Stimulated activated CD8-positive, alpha-beta memory T cell treated with anti-CD3 and anti-CD28 coated beads, Interleukin-15, amount 100 ng/mL, for 4 hours (primary cell): ENCODE results near the gene MTMR1.

Source experiments
- DNase-seq, 2 donors: peaks; one replicate each; pipeline ENCODE4 v3.0.0-alpha.2; 2020; ENCODE audit warnings: low read depth in 2 of 2

MTMR1 gene

GRCh38 chrX:150696866-150697265 lies 3.7 kb downstream of the MTMR1 start:
- no peak for DNase-seq

DNA sequence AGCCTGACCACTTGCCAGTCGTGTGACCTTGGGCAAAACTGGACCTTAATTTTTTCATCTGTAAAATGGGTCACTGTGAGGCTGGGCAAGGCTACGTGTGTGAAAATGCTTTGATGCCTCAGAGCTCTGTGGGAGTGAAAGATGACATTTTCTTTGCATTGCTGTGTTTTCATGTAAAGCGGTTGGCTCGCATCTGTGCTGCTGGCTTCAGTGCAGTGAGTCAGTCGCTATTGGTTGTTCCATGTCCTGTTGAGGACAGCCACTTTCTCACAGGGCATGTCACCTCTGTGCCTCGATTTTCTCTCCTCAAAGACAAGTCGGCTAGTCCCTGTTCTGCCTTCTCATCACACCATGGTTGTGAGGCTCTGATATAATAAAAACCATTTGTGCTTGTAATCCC lies 4.4 kb downstream of the MTMR1 start:
- no peak for DNase-seq

DNA sequence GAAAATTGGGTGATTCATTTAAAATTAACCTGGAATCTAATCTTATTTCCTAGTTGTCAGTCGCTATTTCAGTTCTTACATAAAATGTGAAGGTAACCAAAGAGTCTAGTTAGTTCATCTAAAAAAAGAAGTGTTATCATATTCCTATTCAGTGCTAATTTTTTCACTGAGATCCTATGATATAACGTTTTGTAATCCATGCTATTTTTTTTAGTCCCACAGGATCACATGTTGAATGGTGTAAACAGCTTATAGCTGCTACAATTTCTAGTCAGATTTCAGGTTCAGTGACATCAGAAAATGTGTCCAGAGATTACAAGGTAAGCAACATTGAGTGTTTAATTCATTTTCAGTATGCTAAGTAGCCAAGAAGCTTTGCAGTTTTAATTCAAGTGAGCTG lies 5.8 kb downstream of the MTMR1 start:
- DNase-seq: no peak

- DNase-seq: no peak
Measured at GRCh38 chrX:150700107-150700506, 6.9 kb downstream of the MTMR1 start.

GRCh38 chrX:150701377-150701776 lies 8.2 kb downstream of the MTMR1 start:
- DNase-seq: no peak

- no peak for DNase-seq
Measured at GRCh38 chrX:150702966-150703694, 9.9 kb downstream of the MTMR1 start.

GRCh38 chrX:150703695-150703974 lies 10.4 kb downstream of the MTMR1 start:
- DNase-seq: no peak

DNA sequence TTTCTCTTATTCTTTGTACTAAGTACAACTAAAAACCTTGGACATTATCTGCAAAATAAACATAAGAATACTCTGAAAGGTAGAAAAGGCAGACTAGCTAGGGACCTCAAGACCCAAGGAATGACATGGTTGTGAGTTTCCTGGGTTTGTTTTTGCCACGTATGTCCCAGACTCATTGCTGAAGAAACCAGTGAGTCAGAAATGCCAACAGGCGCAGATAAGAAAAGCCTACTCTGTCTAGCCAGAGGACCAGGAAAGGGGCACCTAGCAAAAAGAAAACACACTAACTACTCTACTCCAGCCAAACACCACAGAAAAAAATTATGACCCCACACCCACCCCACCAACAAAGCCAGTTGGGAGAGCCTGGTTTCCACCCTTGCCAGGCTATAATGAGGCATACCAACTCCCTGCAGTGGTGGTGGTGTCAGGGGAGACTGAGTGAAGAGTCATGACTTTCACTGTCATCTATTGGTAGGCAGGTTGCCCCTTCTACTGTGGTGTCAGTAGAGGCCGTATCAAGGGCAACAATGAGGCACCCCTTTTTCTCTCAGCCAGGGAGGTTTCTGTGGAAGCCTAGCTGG lies 10.9 kb downstream of the MTMR1 start:
- no peak for DNase-seq

GRCh38 chrX:150712619-150713018 lies 19.4 kb downstream of the MTMR1 start:
- no peak for DNase-seq

DNA sequence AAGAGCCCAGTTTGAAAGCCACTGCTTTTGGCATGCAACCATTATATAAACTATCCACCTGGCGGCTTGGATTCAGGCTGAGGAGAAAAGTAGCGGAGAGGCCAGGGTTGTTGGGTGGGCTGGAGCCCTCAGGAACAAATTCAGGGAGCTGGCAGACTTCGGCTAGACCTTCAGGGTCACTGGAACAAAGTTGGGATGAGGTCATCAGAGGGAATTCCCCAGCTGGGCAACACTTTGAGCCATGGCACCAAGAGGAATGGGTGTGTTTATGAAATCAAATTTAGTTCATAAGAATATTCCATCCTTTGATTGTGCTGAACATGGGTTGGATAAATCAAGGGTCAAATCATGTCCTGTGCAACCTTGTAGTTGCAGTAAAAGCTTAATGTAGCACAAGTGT lies 22.0 kb downstream of the MTMR1 start:
- DNase-seq: no peak

DNA sequence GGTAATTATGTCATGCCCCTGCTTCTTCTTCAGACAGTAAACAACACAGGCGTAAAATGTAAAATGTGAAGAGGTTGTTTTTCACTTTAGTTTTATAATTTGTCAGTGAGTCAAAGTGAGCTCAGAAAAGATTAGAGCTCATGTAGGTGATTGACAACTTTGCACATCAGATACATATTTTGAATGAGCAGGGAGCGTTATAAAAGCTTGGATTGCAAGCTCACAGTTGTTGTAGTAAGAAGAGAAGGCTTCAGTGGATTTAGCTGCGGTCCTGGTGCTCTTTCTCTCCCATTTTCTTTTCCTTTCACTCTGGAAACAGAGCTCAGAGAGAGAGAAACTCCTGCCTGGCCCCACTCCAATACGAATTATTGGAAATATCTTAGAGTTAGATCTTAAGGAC lies 26.4 kb downstream of the MTMR1 start:
- no peak for DNase-seq

GRCh38 chrX:150729956-150730355 lies 36.8 kb downstream of the MTMR1 start:
- no peak for DNase-seq

DNA sequence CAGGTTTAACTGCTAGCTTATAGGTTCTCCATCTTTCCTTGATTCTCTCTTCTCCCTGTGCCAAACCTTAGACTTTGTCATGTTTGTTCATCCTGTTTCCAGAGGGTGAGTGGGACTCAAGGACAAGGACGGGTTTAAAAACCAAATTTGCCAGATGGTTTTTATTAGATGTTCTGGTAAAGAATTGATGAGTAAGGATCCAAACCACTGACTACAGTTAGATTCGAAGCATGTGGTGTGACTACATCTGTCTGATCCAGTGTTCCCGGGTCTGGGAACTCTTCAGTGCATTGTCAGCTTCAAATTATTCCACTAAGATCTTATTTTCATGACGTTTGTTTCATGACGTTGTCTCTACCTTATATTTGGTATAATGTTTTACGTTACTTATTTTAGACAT lies 37.5 kb downstream of the MTMR1 start:
- no peak for DNase-seq

DNA sequence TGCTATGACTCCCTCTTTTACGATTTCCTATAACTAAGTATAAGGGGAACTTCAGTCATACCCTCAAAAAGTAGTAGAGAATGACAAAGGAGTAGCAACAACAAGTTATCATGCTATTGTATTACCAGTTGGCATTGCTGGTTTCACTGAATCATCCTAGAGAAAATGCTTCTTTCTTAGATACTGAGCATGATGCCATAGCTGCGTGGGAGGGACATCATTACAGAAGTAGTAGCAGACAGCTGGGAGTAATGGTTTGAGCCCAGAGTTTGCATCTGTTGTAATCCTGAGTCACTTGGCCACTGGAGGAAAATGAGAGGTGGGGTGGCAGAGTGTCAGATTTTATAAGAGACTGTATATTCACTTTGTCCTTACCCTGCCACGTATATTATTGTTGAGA lies 38.6 kb downstream of the MTMR1 start:
- DNase-seq: peak in 1 of 2 donors; percentile 6

DNA sequence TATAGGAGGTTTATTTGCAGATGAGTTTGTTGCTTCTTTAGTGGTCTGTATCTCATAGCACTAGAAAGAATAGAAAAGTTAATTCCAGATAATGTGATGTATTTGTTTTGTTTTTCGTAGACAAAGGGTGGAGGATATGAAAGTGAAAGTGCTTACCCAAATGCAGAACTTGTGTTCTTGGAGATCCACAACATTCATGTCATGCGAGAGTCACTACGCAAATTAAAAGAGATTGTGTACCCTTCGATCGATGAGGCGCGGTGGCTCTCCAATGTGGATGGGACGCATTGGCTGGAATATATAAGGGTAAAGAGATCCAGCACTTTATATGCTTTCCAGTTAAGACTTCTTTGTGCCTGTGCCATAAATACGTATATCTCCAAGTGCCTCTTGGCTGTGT lies 43.3 kb downstream of the MTMR1 start:
- DNase-seq: no peak

DNA sequence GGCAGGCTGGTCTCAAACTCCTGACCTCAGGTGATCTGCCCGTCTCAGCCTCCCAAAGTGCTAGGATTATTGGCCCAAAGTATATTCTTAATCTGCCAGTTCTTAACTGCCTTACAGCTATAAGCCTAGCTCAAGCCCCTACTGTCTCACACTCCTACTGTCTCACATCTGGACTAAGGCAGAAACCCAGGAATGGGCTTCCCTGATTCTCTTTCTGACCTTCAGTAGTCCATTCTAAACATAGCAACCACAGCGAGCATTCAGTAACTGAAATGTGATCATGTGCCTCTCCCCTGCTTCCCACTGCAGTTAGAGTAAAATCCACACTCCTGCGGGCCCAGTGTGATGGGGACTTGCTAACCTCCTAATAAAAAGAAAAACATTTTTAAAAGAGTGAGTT lies 58.9 kb downstream of the MTMR1 start:
- DNase-seq: no peak

- no peak for DNase-seq
Measured at GRCh38 chrX:150753357-150753756, 60.2 kb downstream of the MTMR1 start.

GRCh38 chrX:150753968-150754367 lies 60.8 kb downstream of the MTMR1 start:
- no peak for DNase-seq

DNA sequence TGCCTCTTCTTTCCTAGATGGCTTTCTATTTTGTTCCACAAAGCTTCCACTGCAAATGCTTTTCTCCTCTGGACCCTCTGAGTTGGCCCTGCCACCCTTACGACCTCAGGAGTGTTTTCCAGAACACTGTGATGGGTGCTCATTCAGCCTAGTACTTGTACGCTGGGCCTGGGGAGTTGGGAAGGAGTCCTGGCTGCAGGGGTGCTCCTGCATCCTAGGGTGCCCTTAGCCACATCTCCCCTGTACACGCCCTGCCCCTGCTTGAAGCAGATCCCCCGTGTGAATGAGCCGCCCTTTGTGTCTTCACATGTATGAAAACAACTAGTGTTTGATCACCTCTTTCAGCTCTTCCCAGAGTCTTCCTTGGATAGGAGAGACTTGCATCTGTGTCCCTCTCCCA lies 64.2 kb downstream of the MTMR1 start:
- DNase-seq: no peak

DNA sequence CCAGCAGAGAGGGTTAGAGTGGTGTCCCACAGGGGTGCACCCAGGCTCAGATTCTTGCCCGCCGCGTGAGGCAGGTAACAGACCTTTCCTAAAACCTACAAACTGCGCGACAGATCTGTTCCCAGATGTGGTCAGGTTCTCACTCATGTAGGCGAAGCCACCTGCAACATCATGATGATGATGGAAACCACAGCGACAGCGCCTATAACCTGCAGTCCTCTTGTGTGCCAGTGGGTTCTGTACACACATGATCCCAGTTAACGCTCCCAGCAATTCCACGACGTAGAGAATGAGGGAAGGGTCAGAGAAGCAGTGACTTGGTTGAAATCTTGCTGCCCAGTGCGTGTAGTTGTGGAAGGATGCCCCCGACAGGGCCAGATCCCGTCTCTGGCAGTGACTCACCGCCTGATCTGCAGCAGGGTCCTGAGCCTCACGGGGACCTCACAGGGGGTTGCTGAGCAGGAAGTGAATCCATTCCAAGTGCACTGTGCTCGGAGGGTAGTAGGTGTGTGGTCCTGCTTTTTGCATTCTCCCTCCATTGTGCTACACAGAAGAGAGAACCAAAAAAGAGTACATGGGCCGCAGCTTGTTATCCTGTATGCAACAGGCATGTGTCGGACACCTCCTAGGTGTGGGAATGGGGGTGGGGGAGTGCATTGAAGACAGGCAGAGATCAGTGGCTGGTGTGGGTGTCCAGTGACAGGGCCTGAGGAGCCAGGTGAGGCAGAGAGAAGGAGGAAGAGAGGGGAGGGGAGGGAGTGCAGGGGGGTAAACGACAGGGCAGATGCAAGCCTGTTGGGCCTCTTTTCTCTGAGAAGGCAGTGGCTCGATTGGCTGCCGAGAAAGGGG lies 66.6 kb downstream of the MTMR1 start:
- no peak for DNase-seq

DNA sequence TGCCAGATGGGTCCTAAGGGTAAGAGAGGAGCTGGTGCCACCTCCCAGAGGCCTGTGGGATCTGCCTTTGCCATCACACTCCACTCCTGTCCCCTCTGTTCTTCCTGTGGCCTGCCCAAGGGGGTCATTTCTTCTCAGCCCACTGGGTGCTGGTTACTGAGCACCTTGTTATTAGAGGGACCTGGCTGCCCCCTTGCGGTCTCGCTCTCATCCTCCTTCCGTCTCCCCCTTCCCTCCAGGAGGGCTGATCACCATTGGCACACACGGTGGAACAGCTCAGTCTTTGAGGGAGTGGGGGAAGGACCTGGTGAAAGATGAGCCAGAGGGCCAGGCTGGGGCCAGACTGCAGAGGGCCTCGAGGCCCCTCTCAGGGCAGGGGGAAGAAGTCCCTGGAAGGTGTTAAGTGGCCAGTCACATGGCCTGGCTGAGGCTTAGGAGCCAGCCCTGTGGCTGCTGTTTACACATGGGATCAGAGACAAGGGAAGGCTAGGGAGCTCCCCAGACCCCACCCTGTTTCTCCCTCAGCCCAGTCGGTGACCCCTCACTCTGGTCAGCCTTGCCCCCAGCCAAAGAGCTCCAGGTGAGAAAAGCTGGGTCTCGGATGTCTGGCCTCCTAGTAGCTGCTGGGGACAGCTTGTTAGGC lies 68.1 kb downstream of the MTMR1 start:
- no peak for DNase-seq

DNA sequence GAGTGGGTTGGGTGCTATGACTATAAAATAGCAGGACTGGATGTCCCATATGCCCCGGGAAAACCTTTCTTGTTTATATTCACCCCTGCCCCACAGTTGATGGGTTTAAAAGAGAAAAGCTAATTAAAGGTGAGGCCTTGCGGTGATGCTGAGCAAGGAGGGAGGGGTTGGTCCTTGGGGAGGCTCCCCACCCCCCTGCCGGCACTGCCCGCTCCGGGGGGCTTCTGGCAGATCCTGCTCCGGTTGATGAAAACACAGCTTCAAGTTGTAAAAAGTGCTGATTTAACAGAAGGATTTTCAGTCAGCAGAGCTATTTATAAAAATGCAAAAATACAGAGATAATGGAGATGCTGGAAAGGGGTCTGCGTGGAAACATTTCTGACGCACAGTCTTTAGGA lies 68.6 kb downstream of the MTMR1 start:
- no peak for DNase-seq
